Small intestine (tissue), 7 donors: ENCODE results near the gene NFIB. TPM values are rescaled to one million over a fixed set of nuclear protein-coding genes. Genes with fewer than 3 reads are reported as not detected.

Experiments
- DNase-seq, 2 donors: peaks; one replicate each; pipeline versions ENCODE4 v3.0.0 to v3.0.0-alpha.2; 2013
- FAIRE-seq: peaks from 2 replicates; lab custom pipeline; 2012; peaks lifted over from hg19 to GRCh38; lab: Jason Lieb, UNC
- H3K27ac ChIP-seq, 3 donors: one replicate each; pipeline ENCODE4 v1.5.1; 2013; ENCODE audit warnings: low read length in 2 of 3, mild to moderate bottlenecking in 2 of 3, control low read depth in 1 of 3, inconsistent platforms in 1 of 3, low read depth in 1 of 3, moderate library complexity in 1 of 3
- H3K27me3 ChIP-seq, 3 donors: one replicate each; pipeline ENCODE4 v1.6.1; 2013; ENCODE audit warnings: low read length in 3 of 3, inconsistent platforms in 1 of 3; ENCODE audit not compliant: control insufficient read depth in 3 of 3, insufficient read depth in 3 of 3
- H3K36me3 ChIP-seq, 3 donors: one replicate each; pipeline ENCODE4 v1.6.1; 2013; ENCODE audit warnings: low read length in 3 of 3, inconsistent platforms in 1 of 3, low read depth in 1 of 3, mild to moderate bottlenecking in 1 of 3, moderate library complexity in 1 of 3; ENCODE audit not compliant: control insufficient read depth in 3 of 3, insufficient read depth in 2 of 3
- H3K4me1 ChIP-seq, 3 donors: one replicate each; pipeline ENCODE4 v1.6.1; 2013; ENCODE audit warnings: low read length in 2 of 3, inconsistent platforms in 1 of 3, low read depth in 1 of 3, mild to moderate bottlenecking in 1 of 3, moderate library complexity in 1 of 3; ENCODE audit not compliant: control insufficient read depth in 3 of 3, insufficient read depth in 2 of 3
- H3K4me3 ChIP-seq, 3 donors: one replicate each; pipeline ENCODE4 v1.5.1; 2013; ENCODE audit warnings: low read length in 3 of 3, control low read depth in 1 of 3, inconsistent platforms in 1 of 3, low read depth in 1 of 3, mild to moderate bottlenecking in 1 of 3, moderate library complexity in 1 of 3
- H3K9me3 ChIP-seq, 2 donors: one replicate each; pipeline ENCODE4 v1.6.1; 2013; ENCODE audit warnings: low read depth in 1 of 2, low read length in 1 of 2; ENCODE audit not compliant: control insufficient read depth in 2 of 2, insufficient read depth in 1 of 2
- WGBS, 3 donors: extraction: QIAGEN DNeasy Blood & Tissue Kit; methylation state at CpG; one replicate each; pipeline ENCODE4 v1.1.7; 2013; 5-methylcytosine and 5-hydroxymethylcytosine counted together
- polyA plus RNA-seq, 4 donors: library from polyadenylated mRNA; stranded (reverse) in 3 of 4; unstranded in 1 of 4; fragments of 200-250 nt in 3 of 4; fragments of 120-200 nt in 1 of 4; gene quantifications; one replicate each; pipeline versions ENCODE4 v1.2.1 to v1.2.3, GENCODE V29; 2013
- donor health status: healthy with polysubstance abuse.
- donor health status: control.
- donor health status: control.
- donor health status: Bipolar disorder and iron deficiency.
- donor health status: healthy.

The NFIB gene
- polyA plus RNA-seq, 4 donors, result 5.1 to 15.9 (median 9.5) TPM

DNA sequence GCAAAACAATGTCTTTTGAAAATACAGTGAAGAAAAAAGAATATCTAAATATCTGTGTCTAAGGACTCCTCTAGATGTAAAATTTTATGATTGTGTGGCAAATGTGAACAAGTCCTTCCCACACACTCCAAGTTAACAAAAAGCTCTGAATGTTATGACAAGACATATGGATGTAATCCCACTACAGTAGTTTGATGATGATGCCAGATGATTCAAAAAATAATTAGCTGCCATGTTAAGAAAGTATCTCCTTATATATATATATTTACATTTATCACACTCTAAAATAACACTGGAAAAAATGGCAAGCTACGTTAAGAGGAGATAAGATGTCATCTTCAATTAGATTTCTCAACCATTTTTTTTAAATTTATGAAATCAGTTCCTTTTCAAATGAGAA lies 178.5 kb downstream of the NFIB start:
- Histone ChIP-seq H3K27me3 (no peaks in the 10 kb centered on the region), H3K36me3 (no peaks in the 10 kb centered on the region), H3K9me3 (no peaks in the 10 kb centered on the region), H3K4me1 (no peaks in the 10 kb centered on the region), H3K27ac (no peak overlapping the region), H3K4me3 (no peak overlapping the region)
- no peak for DNase-seq
- WGBS, 3 donors, result 74 to 84% (median 77%) methylated on average over 1 of the region's 1 CpG
- FAIRE-seq, result no peak

GRCh38 chr9:14133394-14133793 lies 180.5 kb downstream of the NFIB start:
- DNase-seq (no peak), FAIRE-seq (no peak)
- no peaks in the 10 kb centered on the region for H3K27me3 ChIP-seq

GRCh38 chr9:14132775-14133174 lies 181.2 kb downstream of the NFIB start:
- Histone ChIP-seq H3K9me3 (no peaks in the 10 kb centered on the region), H3K27ac (no peak overlapping the region), H3K27me3 (no peaks in the 10 kb centered on the region), H3K4me3 (no peak overlapping the region), H3K4me1 (no peaks in the 10 kb centered on the region), H3K36me3 (no peaks in the 10 kb centered on the region)
- FAIRE-seq, result no peak
- WGBS, 3 donors, result 69 to 83% (median 81%) methylated on average over 2 of the region's 2 CpGs
- DNase-seq, result no peak

More at GRCh38 chr9:14133394-14133793, 180.5 kb downstream of the NFIB start:
- Histone ChIP-seq H3K4me3 (no peak overlapping the region), H3K36me3 (no peaks in the 10 kb centered on the region), H3K9me3 (no peaks in the 10 kb centered on the region), H3K4me1 (no peaks in the 10 kb centered on the region), H3K27ac (no peak overlapping the region)

DNA sequence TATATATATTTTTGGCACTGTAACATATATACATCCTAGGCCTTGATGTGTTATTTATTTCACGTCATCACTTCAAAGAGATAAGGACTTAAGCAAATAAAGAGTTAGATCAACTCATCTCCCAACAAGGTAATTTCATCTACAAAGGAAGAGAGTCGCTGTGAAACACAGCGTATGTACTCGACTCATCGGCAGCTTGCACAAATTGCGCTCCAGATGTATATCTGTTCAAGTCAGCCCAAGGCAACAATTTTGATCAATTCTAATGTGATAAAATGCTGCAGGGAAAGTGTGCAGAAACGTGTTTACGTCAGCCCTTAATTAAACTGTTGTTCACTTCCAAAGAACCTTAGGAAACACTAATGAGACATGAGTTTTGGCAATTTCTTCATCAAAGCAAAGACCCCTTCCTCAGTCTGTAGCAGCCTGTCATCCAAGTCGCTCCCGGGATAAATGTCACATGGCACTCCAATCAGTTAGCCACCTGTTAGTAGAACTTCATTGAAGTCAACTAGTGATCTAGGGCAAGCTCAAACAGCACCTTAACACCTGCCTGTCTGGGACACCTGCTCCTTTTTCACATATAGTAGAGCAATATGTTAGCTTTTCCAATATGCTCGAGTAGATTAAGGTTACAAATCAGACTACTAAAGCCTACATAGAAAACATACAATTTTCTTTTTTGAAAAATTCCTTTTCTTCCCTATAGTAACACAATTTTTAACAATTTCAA lies 182.4 kb downstream of the NFIB start:
- FAIRE-seq (no peak), DNase-seq (no peak)
- H3K36me3 ChIP-seq, result no peaks in the 10 kb centered on the region
- no peaks in the 10 kb centered on the region for H3K27me3 ChIP-seq
- H3K4me3 ChIP-seq, result no peak overlapping the region
- 67 to 83% (median 75%) methylated on average over 11 of the region's 11 CpGs for WGBS, 3 donors
- H3K9me3 ChIP-seq, result no peaks in the 10 kb centered on the region
- H3K27ac ChIP-seq, result no peak overlapping the region
- H3K4me1 ChIP-seq, result no peaks in the 10 kb centered on the region

DNA sequence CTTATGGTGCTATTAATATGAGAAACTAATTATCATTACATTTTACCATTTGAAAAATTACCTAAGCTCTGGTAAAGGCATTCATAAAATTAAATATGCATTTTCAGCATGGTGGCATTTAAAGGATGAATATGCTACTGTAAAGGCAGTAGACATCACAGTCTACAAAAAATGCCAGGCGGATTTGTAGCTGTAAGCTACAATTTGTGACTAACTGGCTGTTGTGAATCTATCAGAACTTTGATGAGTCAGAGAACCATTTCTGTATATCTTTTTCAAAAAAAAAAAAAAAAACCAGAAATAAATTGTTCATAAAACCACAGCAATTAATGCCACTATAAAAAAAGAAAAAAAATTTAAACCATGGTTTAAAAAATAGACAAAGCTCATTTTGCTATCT lies 186.3 kb downstream of the NFIB start:
- no peaks in the 10 kb centered on the region for H3K27me3 ChIP-seq
- H3K36me3 ChIP-seq, result peaks cover 0 to 5% (median 0%) of the 10 kb centered on the region in 3 donors
- no peaks in the 10 kb centered on the region for H3K4me1 ChIP-seq
- FAIRE-seq (no peak), DNase-seq (no peak)
- H3K9me3 ChIP-seq, result no peaks in the 10 kb centered on the region
- no peak overlapping the region for H3K27ac ChIP-seq
- 84 to 99% (median 91%) methylated on average over 1 of the region's 1 CpG for WGBS, 3 donors
- H3K4me3 ChIP-seq, result no peak overlapping the region

- DNase-seq, result no peak
- Histone ChIP-seq H3K4me3 (no peak overlapping the region), H3K9me3 (no peaks in the 10 kb centered on the region), H3K27me3 (no peaks in the 10 kb centered on the region), H3K27ac (no peak overlapping the region), H3K36me3 (peaks cover 6 to 16% (median 8%) of the 10 kb centered on the region in 3 donors), H3K4me1 (no peaks in the 10 kb centered on the region)
- WGBS, 3 donors, result 76 to 80% (median 78%) methylated on average over 2 of the region's 2 CpGs
- no peak for FAIRE-seq
Measured at GRCh38 chr9:14119694-14120514, 194.0 kb downstream of the NFIB start.

- no peak overlapping the region for H3K27ac ChIP-seq
- WGBS, 3 donors, result 89 to 96% (median 91%) methylated on average over 6 of the region's 6 CpGs
- H3K36me3 ChIP-seq, result peaks cover 6 to 7% (median 6%) of the 10 kb centered on the region in 3 donors
- H3K4me3 ChIP-seq, result no peak overlapping the region
- H3K27me3 ChIP-seq, result no peaks in the 10 kb centered on the region
- H3K9me3 ChIP-seq, result no peaks in the 10 kb centered on the region
- DNase-seq (no peak), FAIRE-seq (no peak)
- peaks cover 0 to 2% (median 0%) of the 10 kb centered on the region in 3 donors for H3K4me1 ChIP-seq
Measured at GRCh38 chr9:14112226-14112625, 201.7 kb downstream of the NFIB start.

- Histone ChIP-seq H3K4me1 (peaks cover 0 to 2% (median 0%) of the 10 kb centered on the region in 3 donors), H3K36me3 (peaks cover 6 to 7% (median 6%) of the 10 kb centered on the region in 3 donors), H3K9me3 (no peaks in the 10 kb centered on the region), H3K4me3 (no peak overlapping the region), H3K27ac (no peak overlapping the region), H3K27me3 (no peaks in the 10 kb centered on the region)
- DNase-seq, result no peak
- no peak for FAIRE-seq
- WGBS, 3 donors, result 87 to 95% (median 88%) methylated on average over 1 of the region's 1 CpG
Measured at GRCh38 chr9:14111696-14112095, 202.2 kb downstream of the NFIB start.
